Skeletal muscle satellite cell (primary cell): ENCODE measurements around the gene SYNPO.

Experiments
- H3K27me3 ChIP-seq: 2 replicates; pipeline ENCODE4 v1.7.0; 2013; ENCODE audit warnings: low read length; ENCODE audit not compliant: control insufficient read depth, insufficient read depth
- H3K36me3 ChIP-seq: 2 replicates; pipeline ENCODE4 v1.7.0; 2013; ENCODE audit warnings: mild to moderate bottlenecking, control low read depth, low read length; ENCODE audit not compliant: insufficient read depth
- H3K4me1 ChIP-seq: 2 replicates; pipeline ENCODE4 v1.7.0; 2013; ENCODE audit warnings: low read length; ENCODE audit not compliant: control insufficient read depth, insufficient read depth
- H3K4me2 ChIP-seq: 2 replicates; pipeline ENCODE4 v1.7.0; 2013; ENCODE audit warnings: mild to moderate bottlenecking, low read length
- H3K4me3 ChIP-seq: 2 replicates; pipeline ENCODE4 v1.7.0; 2013; ENCODE audit warnings: low read length
- H3K9ac ChIP-seq: 2 replicates; pipeline ENCODE4 v1.7.0; 2013; ENCODE audit warnings: mild to moderate bottlenecking, low read depth, low read length, moderate library complexity
- H3K9me3 ChIP-seq: replicated peaks from 2 replicates; pipeline ENCODE4 v1.7.0; 2013; ENCODE audit warnings: mild to moderate bottlenecking, control low read depth, low read length

The SYNPO gene

DNA sequence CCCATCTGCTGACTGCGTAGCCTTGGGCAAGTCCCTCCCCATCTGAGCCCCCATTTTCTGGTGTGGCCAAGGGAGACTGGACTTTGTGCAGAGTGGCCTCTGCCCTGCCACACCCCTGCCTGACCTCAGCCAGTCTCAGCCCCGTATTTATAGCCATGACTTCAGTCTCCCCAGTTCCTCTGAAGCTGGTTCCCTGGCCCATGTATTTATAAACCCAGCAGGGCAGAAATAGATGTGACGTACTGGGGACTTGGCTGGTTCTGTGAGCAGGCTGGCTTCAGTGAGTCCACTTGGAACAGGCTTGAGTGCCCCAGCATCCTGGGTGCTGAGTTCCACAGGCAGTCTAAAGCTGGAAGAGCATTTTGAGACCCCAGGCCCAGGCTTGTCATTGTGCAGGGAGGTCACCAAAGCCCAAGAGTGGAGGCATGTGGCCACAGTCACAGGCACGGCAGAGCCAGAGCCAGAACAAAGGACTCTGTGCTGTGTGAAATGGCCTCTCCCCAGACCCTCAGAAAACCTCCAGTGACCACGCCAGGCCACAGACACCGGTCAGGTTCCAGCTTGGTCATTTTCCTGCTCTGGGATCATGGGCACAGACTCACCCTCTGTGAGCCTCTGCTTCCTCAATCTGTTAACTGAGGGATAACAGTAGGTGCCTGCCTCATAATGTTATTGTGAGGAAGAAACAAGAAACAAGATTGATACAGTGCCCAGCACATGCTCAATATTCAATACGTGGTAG lies 30.4 kb upstream of the SYNPO start:
- Histone ChIP-seq H3K9me3 (no peaks in the 10 kb centered on the region), H3K4me1 (peaks cover 6% of the 10 kb centered on the region), H3K36me3 (no peaks in the 10 kb centered on the region), H3K4me2 (no peak overlapping the region), H3K9ac (no peak overlapping the region), H3K4me3 (no peak overlapping the region), H3K27me3 (peaks cover 17% of the 10 kb centered on the region)

DNA sequence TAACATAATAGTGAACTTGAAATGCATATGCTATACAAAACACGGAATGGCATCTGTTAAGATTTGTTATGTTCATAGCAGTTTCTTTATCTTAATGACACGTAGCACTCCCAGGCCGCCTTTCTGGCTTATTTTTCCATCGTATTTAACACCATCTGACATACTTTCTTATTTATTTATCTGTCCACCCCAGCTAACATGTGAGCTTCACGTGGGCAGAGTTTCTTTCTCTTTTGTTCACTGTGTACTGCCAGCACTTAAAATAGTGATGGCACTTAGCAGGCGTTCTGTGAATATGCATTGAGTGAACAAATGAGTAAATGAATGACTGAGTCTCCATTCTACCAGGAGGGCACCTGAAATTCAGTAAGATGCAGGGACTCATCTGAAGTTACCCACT lies 29.4 kb upstream of the SYNPO start:
- H3K4me1 ChIP-seq: peaks cover 16% of the 10 kb centered on the region

DNA sequence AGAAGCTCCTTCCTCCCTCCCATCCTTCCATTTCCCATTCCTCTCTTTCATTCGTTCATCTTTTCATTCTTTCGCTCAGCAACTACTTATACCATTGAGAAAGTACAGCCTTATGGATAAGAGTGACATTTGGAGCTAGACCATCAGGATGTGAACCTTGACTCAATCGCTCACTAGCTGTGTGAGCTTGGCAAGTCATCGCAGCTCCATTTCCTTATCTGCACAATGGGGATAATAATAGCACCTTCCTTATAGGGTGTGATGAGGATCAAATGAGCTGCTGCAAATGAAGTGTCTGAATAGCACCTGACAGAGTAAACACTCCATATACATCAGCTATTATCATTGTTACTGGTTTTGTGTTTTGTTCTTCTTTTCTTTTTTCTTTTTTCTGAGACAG lies 28.1 kb upstream of the SYNPO start:
- Histone ChIP-seq H3K4me3 (no peak overlapping the region), H3K9ac (no peak overlapping the region), H3K9me3 (no peaks in the 10 kb centered on the region), H3K36me3 (no peaks in the 10 kb centered on the region), H3K27me3 (peaks cover 24% of the 10 kb centered on the region), H3K4me2 (no peak overlapping the region), H3K4me1 (peaks cover 21% of the 10 kb centered on the region)

More for the DNA sequence above, 29.4 kb upstream of the SYNPO start:
- Histone ChIP-seq H3K36me3 (no peaks in the 10 kb centered on the region), H3K9me3 (no peaks in the 10 kb centered on the region), H3K27me3 (peaks cover 23% of the 10 kb centered on the region), H3K4me3 (no peak overlapping the region), H3K4me2 (no peak overlapping the region), H3K9ac (no peak overlapping the region)

DNA sequence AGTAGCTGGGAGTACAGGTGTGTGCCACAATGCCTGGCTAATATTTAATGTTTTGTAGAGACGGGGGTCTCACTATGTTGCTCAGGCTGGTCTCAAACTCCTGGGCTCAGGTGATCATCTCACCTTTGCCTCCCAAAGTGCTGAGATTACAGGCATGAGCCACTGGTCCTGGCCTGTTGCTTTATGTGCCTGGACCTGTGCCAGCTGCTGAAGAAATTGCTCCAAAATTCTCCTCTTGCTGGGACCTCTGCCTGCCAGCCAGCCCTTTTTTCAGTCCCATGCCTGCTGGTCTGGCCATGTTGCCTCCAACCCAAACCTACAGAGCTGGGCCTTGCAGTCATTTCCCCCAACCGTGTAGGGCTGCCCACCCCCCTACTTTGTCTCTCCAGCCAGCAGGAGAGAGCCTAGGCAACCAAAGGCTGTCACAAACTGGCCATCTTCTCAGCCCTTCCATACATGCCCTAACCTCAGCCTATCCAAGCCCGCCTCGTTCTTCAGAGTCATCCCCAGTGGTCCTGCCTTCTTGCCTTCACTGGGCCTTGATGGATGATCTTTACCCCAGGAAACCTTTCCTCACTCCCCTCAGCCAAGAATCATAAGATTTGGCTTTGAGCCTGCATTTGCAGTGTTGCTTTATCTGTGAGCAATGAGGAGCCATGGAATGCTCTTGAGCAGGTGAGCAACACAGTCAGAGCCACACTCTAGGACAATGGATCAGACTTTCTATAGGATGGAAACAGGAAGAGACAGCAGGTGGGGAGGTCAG lies 27.4 kb upstream of the SYNPO start:
- H3K4me1 ChIP-seq: peaks cover 21% of the 10 kb centered on the region
- no peaks in the 10 kb centered on the region for H3K36me3 ChIP-seq
- no peaks in the 10 kb centered on the region for H3K9me3 ChIP-seq
- no peak overlapping the region for H3K4me3 ChIP-seq
- peaks cover 24% of the 10 kb centered on the region for H3K27me3 ChIP-seq
- no peak overlapping the region for H3K4me2 ChIP-seq
- no peak overlapping the region for H3K9ac ChIP-seq

DNA sequence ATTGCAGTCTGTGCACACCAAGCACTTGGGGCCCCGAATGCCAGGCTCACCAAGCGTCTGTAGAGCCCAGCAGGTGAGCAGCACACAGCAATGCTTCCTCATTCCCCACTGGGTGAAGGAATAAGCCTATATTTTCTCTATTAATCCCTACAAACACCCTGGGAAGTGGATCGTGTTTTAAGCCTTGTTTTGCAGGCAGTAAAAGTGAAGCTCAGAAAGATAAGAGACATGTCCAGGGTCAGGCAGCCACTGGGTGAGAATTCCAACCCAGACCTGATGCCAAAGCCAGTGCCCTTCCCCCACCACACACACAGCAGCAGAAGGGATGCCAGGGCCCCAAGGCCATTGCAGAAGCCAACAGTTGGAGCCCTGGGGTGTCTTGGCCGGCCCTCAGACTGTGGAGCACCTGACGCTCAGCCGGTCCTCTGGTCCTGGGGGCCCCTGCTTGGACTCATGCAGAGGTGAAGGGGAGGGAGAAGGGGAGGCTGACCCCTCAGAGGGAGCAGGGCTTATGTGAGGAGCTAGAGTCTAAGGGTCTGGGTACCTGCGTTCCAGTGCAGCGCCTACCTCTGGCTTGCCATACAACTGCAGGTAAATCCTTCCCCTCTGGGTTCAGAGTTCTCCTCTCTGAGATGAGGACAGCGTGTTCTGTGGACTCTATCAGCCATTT lies 26.3 kb upstream of the SYNPO start:
- Histone ChIP-seq H3K4me1 (peaks cover 27% of the 10 kb centered on the region), H3K9ac (no peak overlapping the region), H3K36me3 (no peaks in the 10 kb centered on the region), H3K4me3 (no peak overlapping the region), H3K27me3 (peaks cover 24% of the 10 kb centered on the region), H3K4me2 (no peak overlapping the region), H3K9me3 (no peaks in the 10 kb centered on the region)

DNA sequence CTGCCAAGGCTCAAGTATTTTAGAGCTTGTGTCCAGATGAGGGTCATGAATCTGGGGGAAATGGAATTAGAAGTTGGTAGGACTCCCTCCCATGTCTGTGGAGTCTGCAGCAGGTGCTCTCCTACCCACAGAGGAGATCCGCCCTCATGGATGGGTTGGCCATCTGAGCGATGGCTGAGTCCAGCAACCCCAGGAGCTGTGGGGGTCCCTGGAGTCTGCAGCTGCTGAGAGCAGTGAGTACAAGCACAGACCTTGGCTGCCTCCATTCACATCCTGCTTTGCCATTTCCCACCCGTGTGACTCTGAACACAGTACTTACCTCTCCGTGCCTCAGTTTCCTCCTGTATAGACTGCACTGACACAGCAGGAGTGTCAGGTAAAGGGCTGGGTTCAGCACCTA lies 25.8 kb upstream of the SYNPO start:
- H3K9me3 ChIP-seq: no peaks in the 10 kb centered on the region
- H3K4me1 ChIP-seq: peaks cover 32% of the 10 kb centered on the region
- H3K36me3 ChIP-seq: no peaks in the 10 kb centered on the region
- peak overlapping the region; percentile 73 for H3K4me2 ChIP-seq
- H3K9ac ChIP-seq: no peak overlapping the region
- H3K27me3 ChIP-seq: peaks cover 24% of the 10 kb centered on the region
- no peak overlapping the region for H3K4me3 ChIP-seq

DNA sequence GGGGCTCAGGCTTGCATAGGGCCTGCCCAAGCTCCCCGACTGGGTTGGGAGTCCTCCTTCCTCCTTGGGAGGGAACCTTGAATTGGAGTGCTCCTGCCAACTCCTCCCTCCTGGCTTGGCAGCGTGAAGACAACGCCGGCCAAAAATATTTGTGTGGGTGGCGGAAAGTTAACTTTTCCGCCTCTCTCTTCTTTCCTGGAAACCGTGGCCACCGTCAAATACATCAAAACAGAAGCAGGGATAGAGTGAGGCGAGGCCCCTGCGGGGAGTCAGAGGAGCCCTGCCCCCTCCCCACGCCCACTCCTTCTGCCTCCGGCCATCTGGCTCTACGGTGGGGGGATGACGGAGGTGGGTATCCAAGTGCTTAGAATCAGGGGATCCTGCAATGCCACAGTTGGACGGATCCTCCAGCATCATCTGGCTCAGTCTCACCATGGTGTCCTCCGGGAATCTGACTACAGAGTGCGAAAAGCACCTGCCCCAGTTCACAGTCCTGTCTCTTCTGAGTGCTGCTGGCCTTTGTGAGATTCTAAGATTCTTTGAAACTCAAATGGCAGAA lies 25.2 kb upstream of the SYNPO start:
- H3K9ac ChIP-seq: no peak overlapping the region
- H3K4me1 ChIP-seq: peaks cover 36% of the 10 kb centered on the region
- H3K27me3 ChIP-seq: peaks cover 24% of the 10 kb centered on the region
- H3K9me3 ChIP-seq: no peaks in the 10 kb centered on the region
- peak overlapping the region; percentile 8 for H3K4me3 ChIP-seq
- peak overlapping the region; percentile 73 for H3K4me2 ChIP-seq
- no peaks in the 10 kb centered on the region for H3K36me3 ChIP-seq

DNA sequence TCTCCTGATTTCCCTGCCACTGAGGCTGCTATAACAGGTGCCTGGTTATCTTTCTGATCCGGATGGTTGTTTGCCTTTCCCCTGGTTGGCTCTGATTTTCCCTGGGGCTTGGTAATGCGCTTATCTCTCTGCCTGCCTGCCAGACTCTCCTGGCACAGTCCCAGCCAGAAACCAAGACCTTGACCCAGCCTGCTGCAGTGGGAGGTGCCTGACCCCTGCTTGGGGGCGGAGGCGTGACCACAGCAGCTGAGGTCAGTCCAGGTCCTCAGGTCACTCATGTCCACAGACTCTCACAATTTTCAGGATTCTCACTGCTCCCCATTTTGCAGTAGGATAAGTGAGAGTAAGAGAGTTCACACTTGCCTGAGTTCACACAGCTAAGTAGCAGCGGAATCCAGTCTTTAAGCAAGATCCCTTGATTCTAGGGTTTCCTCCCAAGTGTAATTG lies 24.4 kb upstream of the SYNPO start:
- Histone ChIP-seq H3K4me2 (no peak overlapping the region), H3K27me3 (peaks cover 24% of the 10 kb centered on the region), H3K4me1 (peaks cover 36% of the 10 kb centered on the region), H3K4me3 (no peak overlapping the region), H3K9ac (no peak overlapping the region), H3K36me3 (no peaks in the 10 kb centered on the region), H3K9me3 (no peaks in the 10 kb centered on the region)

DNA sequence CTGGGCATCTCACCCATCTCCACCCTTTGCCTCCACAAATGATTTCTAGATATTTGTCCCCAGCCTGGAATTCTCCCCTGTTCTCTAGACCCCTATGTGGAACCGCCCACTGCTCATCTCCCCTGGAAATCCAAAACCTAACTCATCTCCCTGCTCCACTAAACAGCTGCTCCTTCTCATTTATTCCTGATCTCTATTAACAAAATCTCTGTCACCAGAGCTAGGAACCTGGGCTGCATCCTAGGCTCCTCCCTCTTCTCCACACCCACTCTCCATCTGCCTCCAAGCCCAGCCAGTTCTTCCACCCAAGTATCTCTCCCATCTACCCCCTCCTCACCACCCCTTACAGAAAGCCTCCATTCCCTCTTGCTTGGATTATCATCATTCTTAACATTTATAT lies 24.0 kb upstream of the SYNPO start:
- H3K9ac ChIP-seq: no peak overlapping the region
- H3K9me3 ChIP-seq: no peaks in the 10 kb centered on the region
- H3K4me2 ChIP-seq: no peak overlapping the region
- H3K36me3 ChIP-seq: no peaks in the 10 kb centered on the region
- H3K4me3 ChIP-seq: no peak overlapping the region
- peaks cover 24% of the 10 kb centered on the region for H3K27me3 ChIP-seq
- H3K4me1 ChIP-seq: peaks cover 36% of the 10 kb centered on the region

DNA sequence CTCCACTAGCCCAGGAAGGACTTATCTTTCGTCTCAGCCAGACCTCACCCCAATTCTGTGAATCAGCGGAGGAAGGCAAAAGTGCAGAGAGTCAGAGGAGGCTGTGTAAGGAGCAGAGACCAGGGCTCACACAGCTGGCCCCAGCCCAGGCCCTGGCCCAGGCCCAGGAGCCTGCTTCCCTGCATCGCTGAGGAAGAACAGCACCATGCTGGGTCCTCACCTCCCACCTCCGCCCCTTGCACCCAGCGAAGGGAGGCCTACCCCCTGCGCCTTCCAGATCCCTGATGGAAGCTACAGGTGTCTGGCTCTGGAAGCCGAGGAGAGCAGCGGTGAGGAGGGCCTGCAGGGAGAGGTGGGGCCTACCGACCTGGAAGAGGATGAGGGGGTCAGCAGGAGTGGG lies 22.3 kb upstream of the SYNPO start:
- no peaks in the 10 kb centered on the region for H3K9me3 ChIP-seq
- H3K36me3 ChIP-seq: no peaks in the 10 kb centered on the region
- H3K27me3 ChIP-seq: peaks cover 22% of the 10 kb centered on the region
- no peak overlapping the region for H3K9ac ChIP-seq
- no peak overlapping the region for H3K4me3 ChIP-seq
- peaks cover 43% of the 10 kb centered on the region for H3K4me1 ChIP-seq
- H3K4me2 ChIP-seq: no peak overlapping the region

DNA sequence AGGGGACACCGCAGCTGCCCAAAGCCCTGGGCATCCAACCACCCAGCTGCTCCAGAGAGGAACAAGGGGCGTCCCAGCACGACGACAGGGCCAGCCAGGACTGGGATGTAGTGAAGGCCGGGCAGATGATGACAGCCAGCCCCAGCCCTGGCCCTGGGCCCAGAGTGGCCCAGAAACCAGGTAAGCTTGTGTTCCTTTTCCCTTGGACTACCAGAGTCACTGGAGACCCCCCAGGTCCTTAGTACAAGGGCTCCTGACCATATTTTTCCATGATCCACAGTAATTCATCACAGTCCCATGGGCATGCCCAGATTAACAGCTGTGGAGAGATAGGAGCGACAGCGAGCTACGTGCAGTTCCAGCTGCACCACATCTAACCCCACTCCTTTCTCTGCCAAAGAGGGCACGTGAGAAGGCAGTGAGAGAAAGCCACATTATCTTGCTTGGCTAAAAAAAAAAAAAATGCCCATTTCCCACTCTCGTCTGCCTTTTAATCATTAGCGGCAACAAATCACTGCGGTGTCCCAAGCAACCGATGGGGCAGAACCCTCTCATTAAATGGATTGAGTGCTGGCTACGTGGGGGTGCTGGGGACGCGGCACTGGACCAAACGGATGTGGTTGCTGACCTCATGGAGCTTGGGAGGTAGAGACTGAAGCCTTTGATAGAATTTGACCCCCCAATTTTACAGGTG lies 21.7 kb upstream of the SYNPO start:
- no peak overlapping the region for H3K4me3 ChIP-seq
- H3K27me3 ChIP-seq: peaks cover 17% of the 10 kb centered on the region
- H3K4me1 ChIP-seq: peaks cover 49% of the 10 kb centered on the region
- no peak overlapping the region for H3K9ac ChIP-seq
- no peaks in the 10 kb centered on the region for H3K36me3 ChIP-seq
- no peaks in the 10 kb centered on the region for H3K9me3 ChIP-seq
- H3K4me2 ChIP-seq: peak overlapping the region; percentile 47
